Jurkat, Clone E6-1 (cell line): Measurements from ENCODE around the gene GALNT2.

Experiments
- DNase-seq: peaks from one replicate; pipeline ENCODE4 v3.0.0-alpha.2; 2011; ENCODE audit warnings: low read depth, low spot score
- H3K4me3 ChIP-seq: 2 replicates; pipeline ENCODE4 v1.5.1; 2011; ENCODE audit warnings: mild to moderate bottlenecking, low read length, control low read depth, moderate library complexity

Gene GALNT2

GRCh38 chr1:230170153-230170547 lies 103.1 kb downstream of the GALNT2 start:
- DNase-seq = no peak
- no peak overlapping the region for H3K4me3 ChIP-seq

GRCh38 chr1:230170622-230171021 lies 103.6 kb downstream of the GALNT2 start:
- DNase-seq = no peak
- H3K4me3 ChIP-seq = no peak overlapping the region

- H3K4me3 ChIP-seq = no peak overlapping the region
- DNase-seq = no peak
Measured at GRCh38 chr1:230171356-230172015, 104.4 kb downstream of the GALNT2 start.

GRCh38 chr1:230172016-230172537 lies 105.0 kb downstream of the GALNT2 start:
- DNase-seq = no peak
- no peak overlapping the region for H3K4me3 ChIP-seq

GRCh38 chr1:230173187-230173975 lies 106.3 kb downstream of the GALNT2 start:
- H3K4me3 ChIP-seq = no peak overlapping the region
- DNase-seq = peak; percentile 83

GRCh38 chr1:230174041-230174440 lies 107.0 kb downstream of the GALNT2 start:
- no peak overlapping the region; the same call in 1 of the 2 replicates for H3K4me3 ChIP-seq
- no peak for DNase-seq

GRCh38 chr1:230174471-230175162 lies 107.6 kb downstream of the GALNT2 start:
- peak overlapping the region; percentile 10 for H3K4me3 ChIP-seq
- no peak for DNase-seq

- 0 out of 2 replicates have a peak overlapping the region, but pooled peaks have one; percentile 4 for H3K4me3 ChIP-seq
- DNase-seq = no peak
Measured at GRCh38 chr1:230175163-230175747, 108.2 kb downstream of the GALNT2 start.

- DNase-seq = no peak
- no peak overlapping the region for H3K4me3 ChIP-seq
Measured at GRCh38 chr1:230175839-230176238, 108.8 kb downstream of the GALNT2 start.

GRCh38 chr1:230176326-230176725 lies 109.3 kb downstream of the GALNT2 start:
- no peak for DNase-seq
- H3K4me3 ChIP-seq = peak overlapping the region; percentile 6

GRCh38 chr1:230176871-230177411 lies 109.9 kb downstream of the GALNT2 start:
- DNase-seq = peak; percentile 74
- peak overlapping the region; percentile 6 for H3K4me3 ChIP-seq

GRCh38 chr1:230179249-230179648 lies 112.2 kb downstream of the GALNT2 start:
- H3K4me3 ChIP-seq = no peak overlapping the region
- DNase-seq = no peak

- H3K4me3 ChIP-seq = no peak overlapping the region
- peak; percentile 50 for DNase-seq
Measured at GRCh38 chr1:230185076-230186001, 118.3 kb downstream of the GALNT2 start.

GRCh38 chr1:230186003-230186863 lies 119.2 kb downstream of the GALNT2 start:
- DNase-seq = no peak
- H3K4me3 ChIP-seq = no peak overlapping the region

GRCh38 chr1:230186874-230187273 lies 119.8 kb downstream of the GALNT2 start:
- DNase-seq = peak; percentile 97
- H3K4me3 ChIP-seq = no peak overlapping the region

- no peak overlapping the region for H3K4me3 ChIP-seq
- no peak for DNase-seq
Measured at GRCh38 chr1:230187290-230187689, 120.3 kb downstream of the GALNT2 start.

- no peak for DNase-seq
Measured at GRCh38 chr1:230188826-230189225, 121.8 kb downstream of the GALNT2 start.

More at GRCh38 chr1:230188826-230189225, 121.8 kb downstream of the GALNT2 start:
- H3K4me3 ChIP-seq = no peak overlapping the region
